GM20000 (cell line): ENCODE data around the gene MICAL2.

Experiments
- DNase-seq: peaks from one replicate; pipeline ENCODE4 v3.0.0; 2012; ENCODE audit warnings: low spot score
- CTCF ChIP-seq: IDR thresholded peaks from 2 replicates; pipeline ENCODE4 v1.5.1; 2012; ENCODE audit warnings: mild to moderate bottlenecking, control low read depth; ENCODE audit errors: extremely low read depth, missing control alignments

The MICAL2 gene

GRCh38 chr11:12079726-12080556, 30.4 kb upstream of the MICAL2 start:
- no peak for TF ChIP-seq CTCF
- DNase-seq, result no peak

- DNase-seq, result no peak
These were observed 27.0 kb upstream of the MICAL2 start for GRCh38 chr11:12083380-12083779.

GRCh38 chr11:12084256-12084655, 26.1 kb upstream of the MICAL2 start:
- no peak for DNase-seq
- TF ChIP-seq CTCF, result no peak

More at GRCh38 chr11:12083380-12083779, 27.0 kb upstream of the MICAL2 start:
- TF ChIP-seq CTCF, result no peak

- TF ChIP-seq CTCF, result no peak
- DNase-seq, result no peak
These were observed 24.8 kb upstream of the MICAL2 start for GRCh38 chr11:12085371-12086251.

- no peak for DNase-seq
- TF ChIP-seq CTCF, result no peak
These were observed 23.9 kb upstream of the MICAL2 start for GRCh38 chr11:12086271-12087074.

- no peak for DNase-seq
- TF ChIP-seq CTCF, result no peak
These were observed 23.1 kb upstream of the MICAL2 start for GRCh38 chr11:12087075-12088004.
